Measurements from ENCODE around the gene CRMP1.

The CRMP1 gene

DNA sequence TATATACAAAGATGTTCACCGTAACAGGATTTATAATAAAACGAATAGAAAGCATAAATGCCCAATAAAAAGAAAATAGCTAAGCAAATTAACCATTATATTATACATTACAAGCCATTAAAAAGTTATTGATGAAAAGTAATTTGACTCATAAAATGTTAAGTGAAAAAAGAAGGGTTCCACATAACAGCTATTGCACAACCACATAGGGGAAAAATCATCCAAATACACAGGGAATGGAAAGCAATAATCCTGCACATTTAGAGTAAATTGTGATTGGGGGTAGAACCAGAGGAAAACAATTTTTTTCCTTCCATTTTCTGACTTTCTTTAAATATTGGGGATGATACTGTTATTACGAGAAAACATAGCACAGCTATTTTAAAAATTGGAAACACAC, 38.0 kb downstream of the CRMP1 start:
- Histone ChIP-seq H2AK5ac (ENCODE audit: low read depth, low read length) (no peak overlapping the region), H3K27me3 (ENCODE audit: control insufficient read depth in 3 of 3, insufficient read depth in 3 of 3, low read depth in 1 of 3, low read length in 3 of 3) (no peaks in the 10 kb centered on the region), H2BK5ac (ENCODE audit: low read length) (no peak overlapping the region), H3K9ac (ENCODE audit: low read depth, low read length, poor library complexity) (no peak overlapping the region), H3K4ac (ENCODE audit: low read length) (no peak overlapping the region), H2BK12ac (ENCODE audit: low read length) (no peak overlapping the region), H3K79me1 (ENCODE audit: low read depth, low read length) (peaks cover 13% of the 10 kb centered on the region), H3K9me3 (replicated peaks in 1 of 2; ENCODE audit: control insufficient read depth in 2 of 2, insufficient read depth in 1 of 2, low read depth in 1 of 2, low read length in 2 of 2) (peaks cover under 1 to 2% of the 10 kb centered on the region in 2 donors), H2AFZ (ENCODE audit: low read length) (no peak overlapping the region), H3K18ac (ENCODE audit: low read length) (no peak overlapping the region), H3K4me1 (ENCODE audit: control insufficient read depth in 2 of 2, insufficient read depth in 1 of 2, low read depth in 1 of 2, low read length in 2 of 2) (peaks cover 1 to 13% of the 10 kb centered on the region in 2 donors), H3K4me2 (ENCODE audit: insufficient read depth, low read length, poor library complexity, severe bottlenecking) (no peak overlapping the region), H4K91ac (ENCODE audit: low read depth, low read length, poor library complexity) (no peak overlapping the region), H3K36me3 (replicated peaks in 1 of 2; ENCODE audit: control insufficient read depth in 2 of 2, insufficient read depth in 2 of 2, low read length in 2 of 2) (peaks cover 59 to 99% of the 10 kb centered on the region in 2 donors), H2BK15ac (ENCODE audit: low read length) (no peak overlapping the region), H2BK120ac (ENCODE audit: low read depth, low read length) (no peak overlapping the region), H3K14ac (ENCODE audit: low read length) (no peak overlapping the region), H3K27ac (replicated peaks; ENCODE audit: low read length) (no peak overlapping the region), H4K8ac (ENCODE audit: low read depth, low read length) (no peak overlapping the region), H3K23ac (ENCODE audit: low read depth, low read length, poor library complexity) (no peak overlapping the region), H3K4me3 (ENCODE audit: low read length in 2 of 2) (no peak overlapping the region)
- no CpG with 5 or more reads among the region's 3 CpGs for WGBS, 2 donors (ENCODE audit: extremely low coverage in 2 of 2, insufficient read length in 2 of 2, insufficient replicate concordance in 1 of 2)
- no peak for DNase-seq (ENCODE audit: low spot score)

DNA sequence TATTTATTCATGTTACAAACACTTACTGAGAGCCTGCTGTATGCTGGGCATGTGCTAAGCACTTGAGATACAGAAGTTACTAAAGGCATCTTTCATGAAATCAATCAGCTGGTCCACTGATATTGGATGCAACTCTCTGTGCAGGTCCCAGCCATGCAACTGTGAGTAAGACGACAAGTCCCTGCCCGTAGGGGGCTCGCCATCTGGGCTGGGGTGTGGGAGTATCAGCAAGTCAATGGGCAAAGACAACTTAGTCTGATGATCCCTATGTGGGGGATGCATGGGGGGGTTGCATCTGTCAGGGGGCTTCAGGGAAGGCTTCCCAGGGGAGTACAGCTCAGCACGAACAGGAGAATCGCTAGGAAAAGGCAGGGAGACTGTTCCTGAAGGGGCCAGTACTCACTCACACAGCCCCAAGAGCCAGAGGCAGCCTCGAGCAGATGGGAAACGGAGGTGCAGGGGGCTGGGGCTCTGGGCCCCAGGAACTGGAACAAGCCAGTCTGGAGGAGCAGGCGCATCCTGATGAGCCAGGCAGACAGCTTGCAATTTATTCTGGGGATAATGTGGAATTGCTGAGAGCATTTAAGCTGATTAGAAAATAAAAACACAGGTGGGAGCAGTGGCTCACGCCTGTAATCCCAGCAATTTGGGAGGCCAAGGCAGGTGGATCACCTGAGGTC, 40.2 kb downstream of the CRMP1 start:
- Histone ChIP-seq H3K79me1 (ENCODE audit: low read depth, low read length) (peaks cover 13% of the 10 kb centered on the region), H2BK120ac (ENCODE audit: low read depth, low read length) (no peak overlapping the region), H3K27me3 (ENCODE audit: control insufficient read depth in 3 of 3, insufficient read depth in 3 of 3, low read depth in 1 of 3, low read length in 3 of 3) (no peaks in the 10 kb centered on the region), H2AK5ac (ENCODE audit: low read depth, low read length) (no peak overlapping the region), H3K4me2 (ENCODE audit: insufficient read depth, low read length, poor library complexity, severe bottlenecking) (no peak overlapping the region), H3K14ac (ENCODE audit: low read length) (no peak overlapping the region), H3K9me3 (replicated peaks in 1 of 2; ENCODE audit: control insufficient read depth in 2 of 2, insufficient read depth in 1 of 2, low read depth in 1 of 2, low read length in 2 of 2) (peaks cover 0 to 2% of the 10 kb centered on the region in 2 donors), H3K4me1 (ENCODE audit: control insufficient read depth in 2 of 2, insufficient read depth in 1 of 2, low read depth in 1 of 2, low read length in 2 of 2) (peaks cover 0 to 3% of the 10 kb centered on the region in 2 donors), H3K27ac (replicated peaks; ENCODE audit: low read length) (no peak overlapping the region), H2BK12ac (ENCODE audit: low read length) (no peak overlapping the region), H2BK5ac (ENCODE audit: low read length) (no peak overlapping the region), H3K4me3 (ENCODE audit: low read length in 2 of 2) (no peak overlapping the region), H3K23ac (ENCODE audit: low read depth, low read length, poor library complexity) (no peak overlapping the region), H4K91ac (ENCODE audit: low read depth, low read length, poor library complexity) (no peak overlapping the region), H3K18ac (ENCODE audit: low read length) (no peak overlapping the region), H4K8ac (ENCODE audit: low read depth, low read length) (no peak overlapping the region), H3K9ac (ENCODE audit: low read depth, low read length, poor library complexity) (no peak overlapping the region), H2AFZ (ENCODE audit: low read length) (no peak overlapping the region), H2BK15ac (ENCODE audit: low read length) (no peak overlapping the region), H3K36me3 (replicated peaks in 1 of 2; ENCODE audit: control insufficient read depth in 2 of 2, insufficient read depth in 2 of 2, low read length in 2 of 2) (peaks cover 68 to 99% of the 10 kb centered on the region in 2 donors), H3K4ac (ENCODE audit: low read length) (no peak overlapping the region)
- no CpG with 5 or more reads among the region's 9 CpGs for WGBS, 2 donors (ENCODE audit: extremely low coverage in 2 of 2, insufficient read length in 2 of 2, insufficient replicate concordance in 1 of 2)
- DNase-seq (ENCODE audit: low spot score): no peak

DNA sequence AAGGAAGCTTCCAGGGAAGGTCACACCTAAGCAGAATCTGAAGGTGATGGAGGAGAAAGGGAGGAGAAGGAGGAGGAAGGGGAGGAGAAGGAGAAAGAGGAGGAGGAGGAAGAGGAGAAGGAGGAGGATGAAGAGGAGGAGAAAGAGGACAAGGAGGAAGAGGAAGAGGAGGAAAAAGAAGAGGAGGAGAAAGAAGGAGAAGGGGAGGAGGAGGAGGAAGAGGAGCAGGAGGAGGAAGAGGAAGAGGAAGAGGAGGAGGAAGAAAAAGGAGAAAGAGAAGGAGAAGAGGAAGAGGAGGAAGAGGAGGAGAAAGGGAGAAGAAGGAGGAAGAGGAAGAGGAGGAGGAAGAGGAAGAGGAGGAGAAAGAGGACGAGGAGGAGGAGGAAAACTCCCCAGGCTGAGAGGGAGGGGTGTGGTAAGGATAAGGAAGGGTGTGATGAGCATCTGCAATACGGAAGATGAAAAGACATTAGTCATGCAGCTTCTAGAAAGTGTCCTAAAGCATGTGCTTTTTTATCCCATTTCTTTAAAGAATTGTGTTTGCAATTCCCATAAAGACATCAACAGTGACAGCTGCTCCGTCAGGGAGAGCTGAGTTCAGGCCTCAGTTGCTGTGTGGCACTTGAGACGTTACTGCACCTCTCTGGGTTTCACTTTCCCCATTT, 41.1 kb downstream of the CRMP1 start:
- no peak overlapping the region for H4K8ac ChIP-seq (ENCODE audit: low read depth, low read length)
- no peak overlapping the region for H2AFZ ChIP-seq (ENCODE audit: low read length)
- H3K4me3 ChIP-seq (ENCODE audit: low read length in 2 of 2): no peak overlapping the region
- no peaks in the 10 kb centered on the region for H3K27me3 ChIP-seq (ENCODE audit: control insufficient read depth in 3 of 3, insufficient read depth in 3 of 3, low read depth in 1 of 3, low read length in 3 of 3)
- H4K91ac ChIP-seq (ENCODE audit: low read depth, low read length, poor library complexity): no peak overlapping the region
- H3K36me3 ChIP-seq (replicated peaks in 1 of 2; ENCODE audit: control insufficient read depth in 2 of 2, insufficient read depth in 2 of 2, low read length in 2 of 2): peaks cover 71 to 99% of the 10 kb centered on the region in 2 donors
- no peak overlapping the region for H2BK120ac ChIP-seq (ENCODE audit: low read depth, low read length)
- no peak overlapping the region for H3K4ac ChIP-seq (ENCODE audit: low read length)
- no peak overlapping the region for H2AK5ac ChIP-seq (ENCODE audit: low read depth, low read length)
- H3K27ac ChIP-seq (replicated peaks; ENCODE audit: low read length): no peak overlapping the region
- no peak overlapping the region for H2BK15ac ChIP-seq (ENCODE audit: low read length)
- DNase-seq (ENCODE audit: low spot score): no peak
- no peak overlapping the region for H3K9ac ChIP-seq (ENCODE audit: low read depth, low read length, poor library complexity)
- no peak overlapping the region for H3K18ac ChIP-seq (ENCODE audit: low read length)
- no peak overlapping the region for H2BK12ac ChIP-seq (ENCODE audit: low read length)
- no peak overlapping the region for H2BK5ac ChIP-seq (ENCODE audit: low read length)
- H3K23ac ChIP-seq (ENCODE audit: low read depth, low read length, poor library complexity): no peak overlapping the region
- peaks cover 0 to 1% of the 10 kb centered on the region in 2 donors for H3K4me1 ChIP-seq (ENCODE audit: control insufficient read depth in 2 of 2, insufficient read depth in 1 of 2, low read depth in 1 of 2, low read length in 2 of 2)
- no peaks in the 10 kb centered on the region for H3K9me3 ChIP-seq (replicated peaks in 1 of 2; ENCODE audit: control insufficient read depth in 2 of 2, insufficient read depth in 1 of 2, low read depth in 1 of 2, low read length in 2 of 2)
- H3K79me1 ChIP-seq (ENCODE audit: low read depth, low read length): peaks cover 8% of the 10 kb centered on the region
- H3K14ac ChIP-seq (ENCODE audit: low read length): no peak overlapping the region
- WGBS, 2 donors (ENCODE audit: extremely low coverage in 2 of 2, insufficient read length in 2 of 2, insufficient replicate concordance in 1 of 2): no CpG with 5 or more reads among the region's 4 CpGs
- no peak overlapping the region for H3K4me2 ChIP-seq (ENCODE audit: insufficient read depth, low read length, poor library complexity, severe bottlenecking)

DNA sequence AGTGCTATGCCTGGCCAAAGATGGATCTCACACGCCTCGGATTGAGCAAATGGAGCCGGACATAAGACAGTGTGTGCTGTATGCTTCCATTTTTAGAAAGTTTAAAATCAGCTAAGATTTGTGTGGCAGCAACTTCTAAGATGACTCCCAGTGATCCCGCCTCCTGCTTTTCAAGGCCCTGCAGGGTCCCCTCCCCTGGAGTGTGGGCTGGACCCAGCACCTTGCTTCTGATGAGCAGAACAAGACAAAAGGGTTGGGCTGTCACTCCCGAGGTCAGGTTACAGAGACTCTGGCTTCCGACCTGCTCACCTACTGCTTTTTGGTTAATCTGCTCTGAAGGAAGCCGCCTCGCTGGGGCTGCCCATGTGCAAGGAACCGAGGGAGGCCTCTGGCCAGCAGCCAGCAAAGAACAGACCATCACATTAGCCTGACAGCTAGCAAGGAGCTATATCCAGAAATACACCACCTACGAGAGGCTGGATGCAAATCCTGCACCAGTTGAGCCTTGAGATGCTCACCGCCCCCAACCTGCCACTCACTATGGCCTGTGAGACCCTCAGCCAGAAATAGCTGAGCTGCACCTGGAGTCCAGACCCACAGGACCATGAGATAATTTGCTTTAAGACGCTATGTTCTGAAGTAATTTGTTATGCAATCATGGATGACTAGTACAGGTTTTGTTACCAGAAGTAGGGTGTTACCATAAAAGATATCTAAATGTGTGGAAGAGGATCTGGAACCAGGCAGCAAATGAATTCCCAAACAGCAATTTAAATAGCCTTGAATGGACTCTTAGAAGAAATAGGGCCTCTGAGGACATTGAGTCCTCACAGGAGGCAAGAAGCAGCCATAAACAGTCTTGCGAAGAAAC, 47.6 kb downstream of the CRMP1 start:
- H2BK5ac ChIP-seq (ENCODE audit: low read length): no peak overlapping the region
- peaks cover 0 to 6% of the 10 kb centered on the region in 2 donors for H3K4me1 ChIP-seq (ENCODE audit: control insufficient read depth in 2 of 2, insufficient read depth in 1 of 2, low read depth in 1 of 2, low read length in 2 of 2)
- H2AK5ac ChIP-seq (ENCODE audit: low read depth, low read length): no peak overlapping the region
- H4K91ac ChIP-seq (ENCODE audit: low read depth, low read length, poor library complexity): no peak overlapping the region
- no peak overlapping the region for H2BK120ac ChIP-seq (ENCODE audit: low read depth, low read length)
- no peaks in the 10 kb centered on the region for H3K9me3 ChIP-seq (replicated peaks in 1 of 2; ENCODE audit: control insufficient read depth in 2 of 2, insufficient read depth in 1 of 2, low read depth in 1 of 2, low read length in 2 of 2)
- no peak overlapping the region for H3K4ac ChIP-seq (ENCODE audit: low read length)
- H3K9ac ChIP-seq (ENCODE audit: low read depth, low read length, poor library complexity): no peak overlapping the region
- peaks cover 0 to 3% (median 0%) of the 10 kb centered on the region in 3 experiments for H3K27me3 ChIP-seq (ENCODE audit: control insufficient read depth in 3 of 3, insufficient read depth in 3 of 3, low read depth in 1 of 3, low read length in 3 of 3)
- H3K23ac ChIP-seq (ENCODE audit: low read depth, low read length, poor library complexity): no peak overlapping the region
- H4K8ac ChIP-seq (ENCODE audit: low read depth, low read length): no peak overlapping the region
- H3K14ac ChIP-seq (ENCODE audit: low read length): no peak overlapping the region
- H3K4me3 ChIP-seq (ENCODE audit: low read length in 2 of 2): no peak overlapping the region
- no peak for DNase-seq (ENCODE audit: low spot score)
- H3K36me3 ChIP-seq (replicated peaks in 1 of 2; ENCODE audit: control insufficient read depth in 2 of 2, insufficient read depth in 2 of 2, low read length in 2 of 2): peaks cover 63 to 96% of the 10 kb centered on the region in 2 donors
- H2BK12ac ChIP-seq (ENCODE audit: low read length): no peak overlapping the region
- no peak overlapping the region for H2BK15ac ChIP-seq (ENCODE audit: low read length)
- no peak overlapping the region for H3K18ac ChIP-seq (ENCODE audit: low read length)
- H3K4me2 ChIP-seq (ENCODE audit: insufficient read depth, low read length, poor library complexity, severe bottlenecking): no peak overlapping the region
- H2AFZ ChIP-seq (ENCODE audit: low read length): no peak overlapping the region
- H3K79me1 ChIP-seq (ENCODE audit: low read depth, low read length): no peaks in the 10 kb centered on the region
- WGBS, 2 donors (ENCODE audit: extremely low coverage in 2 of 2, insufficient read length in 2 of 2, insufficient replicate concordance in 1 of 2): no CpG with 5 or more reads among the region's 13 CpGs
- H3K27ac ChIP-seq (replicated peaks; ENCODE audit: low read length): no peak overlapping the region

Measured in neuronal stem cell (in vitro differentiated cells).